HG03558 (cell line): ENCODE results near the gene TMEM108.

ENCODE experiments used
- ATAC-seq: cut with Tn5 transposase; IDR thresholded peaks from one replicate; pipeline ENCODE4 v1.9.1; 2021; ENCODE audit warnings: moderate number of reproducible peaks; ENCODE audit not compliant: unreplicated experiment; ENCODE audit errors: extremely low read depth

TMEM108 gene

GRCh38 chr3:133300102-133300501 is 261.9 kb downstream of the TMEM108 start:
- no peak for ATAC-seq

- ATAC-seq, result no peak
Measured at GRCh38 chr3:133301194-133301593, 263.0 kb downstream of the TMEM108 start.

- ATAC-seq, result no peak
Measured at GRCh38 chr3:133301731-133302130, 263.5 kb downstream of the TMEM108 start.

GRCh38 chr3:133303430-133303829 is 265.2 kb downstream of the TMEM108 start:
- ATAC-seq, result no peak

- ATAC-seq, result no peak
Measured at GRCh38 chr3:133317866-133318265, 279.7 kb downstream of the TMEM108 start.

GRCh38 chr3:133328373-133328772 is 290.2 kb downstream of the TMEM108 start:
- no peak for ATAC-seq

GRCh38 chr3:133329626-133330025 is 291.4 kb downstream of the TMEM108 start:
- no peak for ATAC-seq

- no peak for ATAC-seq
Measured at GRCh38 chr3:133330065-133330464, 291.9 kb downstream of the TMEM108 start.

GRCh38 chr3:133330522-133330921 is 292.3 kb downstream of the TMEM108 start:
- ATAC-seq, result no peak

- no peak for ATAC-seq
Measured at GRCh38 chr3:133354721-133355120, 316.5 kb downstream of the TMEM108 start.

- ATAC-seq, result no peak
Measured at GRCh38 chr3:133360476-133360875, 322.3 kb downstream of the TMEM108 start.

GRCh38 chr3:133361011-133361410 is 322.8 kb downstream of the TMEM108 start:
- ATAC-seq, result no peak

GRCh38 chr3:133361435-133361834 is 323.2 kb downstream of the TMEM108 start:
- ATAC-seq, result no peak

- ATAC-seq, result no peak
Measured at GRCh38 chr3:133362539-133362938, 324.3 kb downstream of the TMEM108 start.

- ATAC-seq, result no peak
Measured at GRCh38 chr3:133364704-133365103, 326.5 kb downstream of the TMEM108 start.

- ATAC-seq, result no peak
Measured at GRCh38 chr3:133366921-133367320, 328.7 kb downstream of the TMEM108 start.

GRCh38 chr3:133367403-133367802 is 329.2 kb downstream of the TMEM108 start:
- ATAC-seq, result no peak

GRCh38 chr3:133367956-133368355 is 329.8 kb downstream of the TMEM108 start:
- ATAC-seq, result no peak

GRCh38 chr3:133368371-133369067 is 330.3 kb downstream of the TMEM108 start:
- ATAC-seq, result no peak

GRCh38 chr3:133369068-133369440 is 330.9 kb downstream of the TMEM108 start:
- ATAC-seq, result no peak

- no peak for ATAC-seq
Measured at GRCh38 chr3:133371181-133371580, 333.0 kb downstream of the TMEM108 start.

- no peak for ATAC-seq
Measured at GRCh38 chr3:133371676-133372075, 333.5 kb downstream of the TMEM108 start.
